Measurements from ENCODE around the gene UBE2Q1. TPM values are rescaled to one million over a fixed set of nuclear protein-coding genes. Genes with fewer than 3 reads are reported as not detected.
A peak's percentile ranks its signal among the peaks of the same experiment; 100 is the strongest.

The UBE2Q1 gene
- total RNA-seq, 1 donor from 2014 or later: 77.3 TPM

DNA sequence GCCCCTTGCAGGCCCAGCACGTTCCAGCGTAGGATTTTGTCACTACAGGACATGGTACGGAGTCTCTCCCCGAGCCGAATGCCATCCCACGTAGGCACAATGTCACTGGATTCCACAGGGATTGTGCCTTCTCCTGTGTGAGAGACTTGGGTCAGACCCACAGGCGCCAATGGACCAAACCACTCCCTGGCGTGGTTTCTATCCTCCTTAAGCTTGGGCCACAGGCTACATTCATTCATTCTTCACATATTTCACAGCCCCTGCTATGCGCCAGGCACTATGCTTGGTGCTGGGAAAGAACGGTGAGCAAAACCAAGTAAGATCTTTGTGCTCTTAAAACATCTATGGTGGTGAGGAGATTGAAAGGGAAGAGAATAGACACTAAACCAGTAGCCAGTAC is 27.8 kb upstream of the UBE2Q1 start:
- Mint-ChIP-seq H3K9me3 (ENCODE audit: unreplicated experiment) (no peaks in the 10 kb centered on the region), H3K27ac (ENCODE audit: unreplicated experiment) (no peak overlapping the region), H3K27me3 (ENCODE audit: unreplicated experiment) (no peaks in the 10 kb centered on the region), H3K4me1 (ENCODE audit: unreplicated experiment) (peaks cover 4% of the 10 kb centered on the region), H3K36me3 (ENCODE audit: unreplicated experiment) (peaks cover 82% of the 10 kb centered on the region), H3K4me3 (ENCODE audit: unreplicated experiment) (no peak overlapping the region)
- no peak for DNase-seq (ENCODE audit: extremely low spot score, unreplicated experiment)
- TF ChIP-seq, protein P1, sequence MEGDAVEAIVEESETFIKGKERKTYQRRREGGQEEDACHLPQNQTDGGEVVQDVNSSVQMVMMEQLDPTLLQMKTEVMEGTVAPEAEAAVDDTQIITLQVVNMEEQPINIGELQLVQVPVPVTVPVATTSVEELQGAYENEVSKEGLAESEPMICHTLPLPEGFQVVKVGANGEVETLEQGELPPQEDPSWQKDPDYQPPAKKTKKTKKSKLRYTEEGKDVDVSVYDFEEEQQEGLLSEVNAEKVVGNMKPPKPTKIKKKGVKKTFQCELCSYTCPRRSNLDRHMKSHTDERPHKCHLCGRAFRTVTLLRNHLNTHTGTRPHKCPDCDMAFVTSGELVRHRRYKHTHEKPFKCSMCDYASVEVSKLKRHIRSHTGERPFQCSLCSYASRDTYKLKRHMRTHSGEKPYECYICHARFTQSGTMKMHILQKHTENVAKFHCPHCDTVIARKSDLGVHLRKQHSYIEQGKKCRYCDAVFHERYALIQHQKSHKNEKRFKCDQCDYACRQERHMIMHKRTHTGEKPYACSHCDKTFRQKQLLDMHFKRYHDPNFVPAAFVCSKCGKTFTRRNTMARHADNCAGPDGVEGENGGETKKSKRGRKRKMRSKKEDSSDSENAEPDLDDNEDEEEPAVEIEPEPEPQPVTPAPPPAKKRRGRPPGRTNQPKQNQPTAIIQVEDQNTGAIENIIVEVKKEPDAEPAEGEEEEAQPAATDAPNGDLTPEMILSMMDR (IDR thresholded peaks at IDR 0.05): no peak

DNA sequence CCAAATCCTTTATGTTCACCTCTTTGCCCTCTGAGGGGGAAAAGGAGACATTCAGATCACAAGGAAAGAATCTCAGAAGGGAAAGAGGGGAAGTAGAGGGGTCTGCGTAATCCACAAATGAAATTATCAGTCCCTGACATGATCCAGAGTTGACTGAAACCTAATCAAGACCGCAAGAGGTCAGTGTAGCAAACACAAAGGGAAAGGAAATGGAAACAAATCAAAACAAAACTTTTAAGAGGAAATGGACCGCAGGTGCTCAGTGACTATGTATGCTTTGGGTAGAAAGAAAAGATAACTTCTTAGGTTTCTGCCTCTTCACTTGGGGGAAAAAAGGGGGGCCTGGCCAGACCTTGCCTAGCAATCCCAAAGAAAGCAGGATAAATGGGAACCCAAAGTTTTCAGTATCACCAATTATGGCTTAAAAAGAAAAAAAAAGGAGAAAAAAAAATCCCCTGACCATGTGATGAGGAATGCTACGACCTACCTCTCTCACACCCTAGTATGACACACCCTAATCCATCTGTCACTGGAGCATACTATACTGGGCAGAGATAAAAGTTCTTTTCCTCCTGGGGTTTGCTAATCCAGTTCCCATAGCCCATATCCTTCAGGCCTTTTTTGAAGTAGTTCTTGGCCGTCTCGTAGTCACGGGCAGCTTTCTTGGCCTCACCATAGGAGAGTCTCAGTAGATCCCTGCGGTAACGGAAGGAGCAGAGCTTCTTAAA is 26.0 kb upstream of the UBE2Q1 start:
- Mint-ChIP-seq H3K36me3 (ENCODE audit: unreplicated experiment) (peaks cover 77% of the 10 kb centered on the region), H3K27ac (ENCODE audit: unreplicated experiment) (no peak overlapping the region)

DNA sequence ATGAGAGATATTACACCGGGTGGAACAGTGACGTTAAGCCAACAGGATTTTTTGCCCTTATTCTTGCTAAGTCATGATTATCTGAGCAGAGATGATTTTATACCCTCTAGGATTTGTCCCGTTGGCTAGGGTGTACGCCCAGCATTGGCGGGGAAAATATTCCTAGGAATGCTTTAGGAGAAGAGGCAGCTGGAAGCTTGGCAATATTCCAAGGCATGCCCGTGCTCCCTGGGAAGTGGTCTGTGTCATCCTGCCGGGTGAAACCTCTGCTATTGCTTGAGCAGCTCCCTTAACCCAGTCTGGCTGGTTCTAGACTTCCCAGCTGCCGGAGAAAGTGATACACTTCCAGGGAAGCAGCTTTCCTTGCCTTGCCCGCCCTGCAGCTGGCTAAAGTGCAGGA is 25.3 kb upstream of the UBE2Q1 start:
- H3K4me1 Mint-ChIP-seq (ENCODE audit: unreplicated experiment): peaks cover 4% of the 10 kb centered on the region
- peak overlapping the region; percentile 25 for H3K27ac Mint-ChIP-seq (ENCODE audit: unreplicated experiment)
- no peaks in the 10 kb centered on the region for H3K9me3 Mint-ChIP-seq (ENCODE audit: unreplicated experiment)
- H3K36me3 Mint-ChIP-seq (ENCODE audit: unreplicated experiment): peaks cover 78% of the 10 kb centered on the region
- TF ChIP-seq, protein P1 (IDR thresholded peaks at IDR 0.05): no peak
- no peaks in the 10 kb centered on the region for H3K27me3 Mint-ChIP-seq (ENCODE audit: unreplicated experiment)
- no peak for DNase-seq (ENCODE audit: extremely low spot score, unreplicated experiment)
- no peak overlapping the region for H3K4me3 Mint-ChIP-seq (ENCODE audit: unreplicated experiment)

More for the DNA sequence above, 26.0 kb upstream of the UBE2Q1 start:
- no peaks in the 10 kb centered on the region for H3K9me3 Mint-ChIP-seq (ENCODE audit: unreplicated experiment)
- no peak overlapping the region for H3K4me3 Mint-ChIP-seq (ENCODE audit: unreplicated experiment)
- TF ChIP-seq, protein P1 (IDR thresholded peaks at IDR 0.05): no peak
- H3K4me1 Mint-ChIP-seq (ENCODE audit: unreplicated experiment): peaks cover 4% of the 10 kb centered on the region
- H3K27me3 Mint-ChIP-seq (ENCODE audit: unreplicated experiment): no peaks in the 10 kb centered on the region
- no peak for DNase-seq (ENCODE audit: extremely low spot score, unreplicated experiment)

DNA sequence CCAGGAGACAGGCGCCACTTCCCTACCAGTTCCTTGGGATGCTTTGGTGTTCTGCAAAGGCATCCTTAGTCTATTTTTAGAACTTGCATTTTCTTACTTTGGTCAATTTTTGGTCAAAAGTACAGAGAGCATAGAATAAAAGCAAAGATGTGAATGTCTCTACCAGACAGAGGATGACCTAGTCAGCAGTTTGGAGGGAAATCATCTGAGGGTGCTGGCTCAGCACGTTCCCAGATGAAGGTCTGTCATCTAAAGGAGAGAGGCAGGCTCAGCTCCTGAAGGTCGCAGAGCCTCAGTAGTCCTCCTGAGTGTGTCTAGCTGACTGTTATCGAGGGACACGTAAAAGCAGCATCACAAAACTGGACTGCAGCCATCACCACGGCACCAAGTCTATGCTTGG is 24.4 kb upstream of the UBE2Q1 start:
- Mint-ChIP-seq H3K4me3 (ENCODE audit: unreplicated experiment) (no peak overlapping the region), H3K36me3 (ENCODE audit: unreplicated experiment) (peaks cover 76% of the 10 kb centered on the region)

GRCh38 chr1:154581766-154582165 is 23.3 kb upstream of the UBE2Q1 start:
- no peak overlapping the region for H3K4me3 Mint-ChIP-seq (ENCODE audit: unreplicated experiment)
- no peak overlapping the region for H3K27ac Mint-ChIP-seq (ENCODE audit: unreplicated experiment)
- TF ChIP-seq, protein P1 (IDR thresholded peaks at IDR 0.05): no peak
- H3K4me1 Mint-ChIP-seq (ENCODE audit: unreplicated experiment): peaks cover 4% of the 10 kb centered on the region
- no peak for DNase-seq (ENCODE audit: extremely low spot score, unreplicated experiment)
- no peaks in the 10 kb centered on the region for H3K27me3 Mint-ChIP-seq (ENCODE audit: unreplicated experiment)
- H3K36me3 Mint-ChIP-seq (ENCODE audit: unreplicated experiment): peaks cover 66% of the 10 kb centered on the region
- H3K9me3 Mint-ChIP-seq (ENCODE audit: unreplicated experiment): no peaks in the 10 kb centered on the region

More for the DNA sequence above, 24.4 kb upstream of the UBE2Q1 start:
- Mint-ChIP-seq H3K4me1 (ENCODE audit: unreplicated experiment) (peaks cover 4% of the 10 kb centered on the region), H3K27ac (ENCODE audit: unreplicated experiment) (no peak overlapping the region), H3K27me3 (ENCODE audit: unreplicated experiment) (no peaks in the 10 kb centered on the region), H3K9me3 (ENCODE audit: unreplicated experiment) (no peaks in the 10 kb centered on the region)
- no peak for DNase-seq (ENCODE audit: extremely low spot score, unreplicated experiment)
- TF ChIP-seq, protein P1 (IDR thresholded peaks at IDR 0.05): no peak

All from osteocyte (in vitro differentiated cells).